ENCODE results near the gene CDYL2. TPM values are rescaled to one million over a fixed set of nuclear protein-coding genes. Genes with fewer than 3 reads are reported as not detected.

Gene CDYL2
- total RNA-seq, 4 donors from 2014 or later, result 7.4 to 18.6 (median 9.4) TPM

DNA sequence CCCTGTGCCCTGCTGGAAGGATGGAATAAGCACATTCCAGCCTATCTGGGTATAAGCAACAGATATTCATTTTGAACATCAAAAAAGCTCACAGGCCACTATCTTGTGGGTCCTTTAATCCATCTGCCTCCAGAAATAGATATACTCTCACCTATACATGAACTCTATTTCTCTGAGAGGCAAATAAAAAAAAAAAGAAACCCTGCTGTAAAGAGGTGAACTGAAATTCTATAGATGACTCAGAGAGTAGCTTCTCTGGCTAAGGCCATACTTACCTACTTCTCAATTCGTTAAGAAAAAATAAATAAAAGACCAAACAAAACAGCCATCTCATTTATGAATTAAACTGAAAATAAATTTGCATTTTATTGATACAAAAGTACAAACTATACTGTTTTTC, 177.3 kb downstream of the CDYL2 start:
- H3K27me3 ChIP-seq, result no peaks in the 10 kb centered on the region
- H3K27ac ChIP-seq, result no peak overlapping the region
- H3K4me1 ChIP-seq, result no peaks in the 10 kb centered on the region
- no peak overlapping the region for H3K4me3 ChIP-seq
- no peaks in the 10 kb centered on the region for H3K9me3 ChIP-seq
- TF ChIP-seq, protein P1, sequence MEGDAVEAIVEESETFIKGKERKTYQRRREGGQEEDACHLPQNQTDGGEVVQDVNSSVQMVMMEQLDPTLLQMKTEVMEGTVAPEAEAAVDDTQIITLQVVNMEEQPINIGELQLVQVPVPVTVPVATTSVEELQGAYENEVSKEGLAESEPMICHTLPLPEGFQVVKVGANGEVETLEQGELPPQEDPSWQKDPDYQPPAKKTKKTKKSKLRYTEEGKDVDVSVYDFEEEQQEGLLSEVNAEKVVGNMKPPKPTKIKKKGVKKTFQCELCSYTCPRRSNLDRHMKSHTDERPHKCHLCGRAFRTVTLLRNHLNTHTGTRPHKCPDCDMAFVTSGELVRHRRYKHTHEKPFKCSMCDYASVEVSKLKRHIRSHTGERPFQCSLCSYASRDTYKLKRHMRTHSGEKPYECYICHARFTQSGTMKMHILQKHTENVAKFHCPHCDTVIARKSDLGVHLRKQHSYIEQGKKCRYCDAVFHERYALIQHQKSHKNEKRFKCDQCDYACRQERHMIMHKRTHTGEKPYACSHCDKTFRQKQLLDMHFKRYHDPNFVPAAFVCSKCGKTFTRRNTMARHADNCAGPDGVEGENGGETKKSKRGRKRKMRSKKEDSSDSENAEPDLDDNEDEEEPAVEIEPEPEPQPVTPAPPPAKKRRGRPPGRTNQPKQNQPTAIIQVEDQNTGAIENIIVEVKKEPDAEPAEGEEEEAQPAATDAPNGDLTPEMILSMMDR (IDR thresholded peaks at IDR 0.05), result no peak
- no peak for TF ChIP-seq POLR2A (IDR thresholded peaks at IDR 0.05)
- DNase-seq, result no peak
- no peaks in the 10 kb centered on the region for H3K36me3 ChIP-seq

- H3K4me3 ChIP-seq, result no peak overlapping the region
- H3K4me1 ChIP-seq, result no peaks in the 10 kb centered on the region
- H3K9me3 ChIP-seq, result no peaks in the 10 kb centered on the region
- no peaks in the 10 kb centered on the region for H3K27me3 ChIP-seq
- H3K27ac ChIP-seq, result no peak overlapping the region
- no peak for DNase-seq
- TF ChIP-seq, protein P1 (IDR thresholded peaks at IDR 0.05), result no peak
- no peak for TF ChIP-seq POLR2A (IDR thresholded peaks at IDR 0.05)
- no peaks in the 10 kb centered on the region for H3K36me3 ChIP-seq
Observed at GRCh38 chr16:80623376-80623775, 181.0 kb downstream of the CDYL2 start.

DNA sequence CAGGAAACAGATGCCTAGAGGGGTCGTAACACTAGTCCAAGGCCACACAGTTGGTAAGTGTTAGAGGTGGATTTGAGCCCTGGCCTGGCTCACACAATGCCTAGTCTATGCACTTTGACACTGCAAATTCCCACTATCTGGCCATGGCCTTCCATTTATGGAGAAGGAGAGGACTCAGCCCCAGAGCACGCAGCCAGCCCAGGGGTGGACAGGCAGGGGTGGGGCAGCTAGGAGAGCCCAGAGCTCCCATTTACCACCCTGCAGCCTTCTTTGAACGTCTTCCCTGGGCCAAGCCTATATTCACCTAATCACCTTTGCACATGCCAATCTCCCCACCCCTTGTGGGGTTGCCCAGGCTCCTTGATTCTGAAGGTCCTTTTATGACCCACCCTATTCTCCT, 182.4 kb downstream of the CDYL2 start:
- no peak overlapping the region for H3K4me3 ChIP-seq
- no peaks in the 10 kb centered on the region for H3K27me3 ChIP-seq
- no peak for DNase-seq
- H3K4me1 ChIP-seq, result no peaks in the 10 kb centered on the region
- H3K36me3 ChIP-seq, result no peaks in the 10 kb centered on the region
- TF ChIP-seq POLR2A (IDR thresholded peaks at IDR 0.05), result no peak
- TF ChIP-seq, protein P1 (IDR thresholded peaks at IDR 0.05), result no peak
- no peak overlapping the region for H3K27ac ChIP-seq
- no peaks in the 10 kb centered on the region for H3K9me3 ChIP-seq

- Histone ChIP-seq H3K36me3 (no peaks in the 10 kb centered on the region), H3K27me3 (no peaks in the 10 kb centered on the region), H3K4me1 (no peaks in the 10 kb centered on the region), H3K27ac (no peak overlapping the region), H3K4me3 (no peak overlapping the region), H3K9me3 (no peaks in the 10 kb centered on the region)
- DNase-seq, result no peak
- TF ChIP-seq, protein P1 (IDR thresholded peaks at IDR 0.05), result no peak
- no peak for TF ChIP-seq POLR2A (IDR thresholded peaks at IDR 0.05)
Observed at GRCh38 chr16:80620736-80621605, 183.4 kb downstream of the CDYL2 start.

DNA sequence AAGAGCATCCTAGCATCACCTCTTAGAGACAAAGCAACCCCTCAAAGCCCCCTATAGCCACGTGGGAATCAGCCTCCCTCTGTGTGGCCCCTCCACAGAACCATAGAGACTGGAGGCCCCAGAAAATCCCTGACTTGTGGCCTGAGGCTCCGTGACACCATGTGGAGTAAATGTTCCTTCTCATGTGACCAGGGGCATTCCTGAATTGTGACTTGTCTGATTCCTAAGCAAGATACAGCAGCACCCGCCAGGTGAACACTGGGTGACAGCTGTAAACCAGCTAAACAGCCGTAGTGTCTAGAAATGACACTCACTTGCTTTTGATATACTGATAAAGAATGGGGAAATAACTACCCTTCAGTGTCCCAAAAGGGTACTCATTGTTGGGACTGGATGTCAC, 184.6 kb downstream of the CDYL2 start:
- no peaks in the 10 kb centered on the region for H3K27me3 ChIP-seq
- TF ChIP-seq, protein P1 (IDR thresholded peaks at IDR 0.05), result no peak
- TF ChIP-seq POLR2A (IDR thresholded peaks at IDR 0.05), result no peak
- H3K36me3 ChIP-seq, result no peaks in the 10 kb centered on the region
- no peak overlapping the region for H3K4me3 ChIP-seq
- H3K9me3 ChIP-seq, result no peaks in the 10 kb centered on the region
- no peak overlapping the region for H3K27ac ChIP-seq
- DNase-seq, result no peak
- no peaks in the 10 kb centered on the region for H3K4me1 ChIP-seq

Data from Peyer's patch (tissue), 4 donors.